ENCODE data around the gene SHMT2. TPM values are rescaled to one million over a fixed set of nuclear protein-coding genes. Genes with fewer than 3 reads are reported as not detected.

Gene SHMT2
- total and polyA plus RNA-seq, 2 of the 4 experiments (the other 2 are of a cell fraction): 266 to 364 TPM

- WGBS, 2 experiments (ENCODE audit: extremely low coverage in 2 of 2, insufficient read length in 1 of 2): 4% methylated on average over 48 of the region's 63 CpGs; no CpG with 5 or more reads in 1 of the 2 experiments
- DNase-seq (no peak), ATAC-seq (ENCODE audit: low read depth) (peak; percentile 4)
- no peak overlapping the region for H4K8ac ChIP-seq (ENCODE audit: low read depth in 2 of 2, low read length in 2 of 2)
- dilution Hi-C loops (cut with HindIII; ENCODE audit: low sequenced_read_pairs, unreplicated experiment) (no loop called here), intact Hi-C loops (cut with micrococcal nuclease) (no loop called here), in situ Hi-C loops (cut with MboI; ENCODE audit: low sequenced_read_pairs) (no loop called here)
- H2BK15ac ChIP-seq (ENCODE audit: low read depth, low read length): no peak overlapping the region
- peaks cover 69% of the 10 kb centered on the region for H3K27me3 ChIP-seq (ENCODE audit: control insufficient read depth, insufficient read depth, low read length)
- H3K9ac ChIP-seq (ENCODE audit: low read depth, low read length): peak overlapping the region; percentile 3; the same call in 1 of the 2 replicates
- peak overlapping the region; percentile 91 for H2AK9ac ChIP-seq (replicated peaks; ENCODE audit: low read depth, low read length, poor library complexity)
- no peak overlapping the region for H4K91ac ChIP-seq (ENCODE audit: insufficient read depth, low read depth, low read length)
- ChIA-PET CTCF (interaction anchor here (1.1 kb wide), 1 partner anchor 22 kb away, joined by 5 read pairs; no protein-coding TSS in a partner anchor), POLR2A (ENCODE audit: unreplicated experiment) (interaction anchor here (1.0 kb wide), 1 partner anchor 12 kb away, joined by 4 read pairs; the partner anchor contains the start of gene SHMT2)
- H3K4me2 ChIP-seq (ENCODE audit: low read depth, low read length): peak overlapping the region; percentile 79
- no peaks in the 10 kb centered on the region for H3K9me3 ChIP-seq (ENCODE audit: control insufficient read depth, insufficient read depth, low read length)
- H3K27ac ChIP-seq (ENCODE audit: insufficient read depth, low read length): no peak overlapping the region; the same call in 1 of the 2 replicates
- H4K20me1 ChIP-seq (ENCODE audit: insufficient read depth, low read length): peaks cover 53% of the 10 kb centered on the region
- no peaks in the 10 kb centered on the region for H3K9me1 ChIP-seq (ENCODE audit: insufficient read depth, low read length)
- H3K4me1 ChIP-seq (ENCODE audit: control insufficient read depth, insufficient read depth, low read length): peaks cover 7% of the 10 kb centered on the region
- peak overlapping the region; percentile 81 for H2AK5ac ChIP-seq (ENCODE audit: low read depth, low read length)
- H3K14ac ChIP-seq (replicated peaks; ENCODE audit: low read depth, low read length): peak overlapping the region; percentile 47; the same call in 1 of the 2 replicates
- no peak overlapping the region for H4K5ac ChIP-seq (ENCODE audit: low read depth, low read length)
- H3K4me3 ChIP-seq (ENCODE audit: insufficient read depth, low read depth, low read length): peak overlapping the region; percentile 73
- no peak overlapping the region for H3K18ac ChIP-seq (ENCODE audit: low read depth, low read length)
- no peak for TF ChIP-seq CHD1 (IDR thresholded peaks at IDR 0.05; ENCODE audit: low read depth, low read length)
- no peak for TF ChIP-seq MAFK (IDR thresholded peaks at IDR 0.05; ENCODE audit: low read depth, low read length)
- TF ChIP-seq NFE2L2 (IDR thresholded peaks at IDR 0.05; ENCODE audit: low read depth, low read length): no peak
- TF ChIP-seq BHLHE40 (IDR thresholded peaks at IDR 0.05; ENCODE audit: low read depth, low read length): no peak
- TF ChIP-seq FOS (IDR thresholded peaks at IDR 0.05; ENCODE audit: low read depth, low read length): no peak
- H3K56ac ChIP-seq (ENCODE audit: extremely low read depth, insufficient read depth, low read length): no peak overlapping the region
- peaks cover 0 to 7% of the 10 kb centered on the region in 2 experiments; a peak in 1 of 4 replicates for H3K79me1 ChIP-seq (ENCODE audit: low read depth in 1 of 2, low read length in 2 of 2)
- H2AFZ ChIP-seq (replicated peaks; ENCODE audit: low read length, poor library complexity): peak overlapping the region; percentile 79
- no peak overlapping the region for H2BK120ac ChIP-seq (ENCODE audit: low read depth, low read length)
- H2BK20ac ChIP-seq (ENCODE audit: low read depth, low read length): no peak overlapping the region
- no TSS peak for BruUV-seq (replicated peaks)
- H3K36me3 ChIP-seq (ENCODE audit: control insufficient read depth, insufficient read depth, low read length): peaks cover 17% of the 10 kb centered on the region
- peak overlapping the region; percentile 78 for H3K23ac ChIP-seq (ENCODE audit: low read depth, low read length)
- no peak overlapping the region; the same call in 1 of the 2 replicates for H3K4ac ChIP-seq (ENCODE audit: low read depth, low read length)
- H2BK5ac ChIP-seq (ENCODE audit: low read depth, low read length, poor library complexity, severe bottlenecking): no peak overlapping the region
Observed at GRCh38 chr12:57216921-57217879, 12.3 kb upstream of the SHMT2 start.

Data from IMR-90 (cell line).